ENCODE data around the gene INHBC. TPM values are rescaled to one million over a fixed set of nuclear protein-coding genes. Genes with fewer than 3 reads are reported as not detected.

The INHBC gene
- total RNA-seq, 2 donors from 2014 or later: not detected

DNA sequence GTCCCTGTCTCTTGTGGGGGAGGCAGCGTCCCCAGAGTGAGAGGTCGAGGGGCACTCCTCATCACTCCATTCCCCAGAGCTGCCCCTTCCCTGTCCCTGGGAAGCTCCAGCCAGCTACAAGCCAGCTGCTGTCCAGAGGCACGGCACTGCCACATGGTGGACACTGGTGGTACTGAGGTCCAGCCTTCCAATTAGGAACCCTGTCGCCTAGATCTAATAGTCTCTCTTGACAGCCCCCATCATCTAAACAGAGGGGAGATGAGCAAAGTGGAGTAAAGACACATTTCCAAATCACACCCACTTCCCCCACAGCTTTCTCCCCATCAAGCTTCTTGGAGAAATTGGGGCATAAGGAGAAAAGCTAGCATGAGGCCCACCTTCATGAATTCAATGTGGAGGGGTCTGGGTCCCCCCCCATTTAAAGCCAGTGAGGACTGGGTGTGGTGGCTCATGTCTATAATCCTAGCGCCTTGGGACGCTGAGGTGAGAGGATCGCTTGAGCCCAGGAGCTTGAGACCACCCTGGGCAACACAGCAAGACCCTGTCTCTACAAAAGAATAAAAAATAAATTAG is 18.4 kb downstream of the INHBC start:
- Histone ChIP-seq H3K9ac (ENCODE audit: extremely low read depth, low read length, poor library complexity, severe bottlenecking) (no peak overlapping the region), H3K36me3 (ENCODE audit: control insufficient read depth, insufficient read depth, low read length) (no peaks in the 10 kb centered on the region), H3K4me1 (ENCODE audit: control insufficient read depth, insufficient read depth, low read length) (no peaks in the 10 kb centered on the region), H3K27ac (ENCODE audit: low read depth, low read length) (no peak overlapping the region), H3K4me3 (ENCODE audit: low read length) (no peak overlapping the region), H3K27me3 (ENCODE audit: control insufficient read depth, insufficient read depth, low read length, poor library complexity, severe bottlenecking) (no peaks in the 10 kb centered on the region), H3K9me3 (ENCODE audit: control insufficient read depth, low read length) (no peaks in the 10 kb centered on the region)
- no peaks in the 10 kb centered on the region for H3K36me3 Mint-ChIP-seq (ENCODE audit: low read depth)
- peak; percentile 99 for DNase-seq
- peaks cover 8% of the 10 kb centered on the region for H3K27me3 Mint-ChIP-seq (ENCODE audit: insufficient read depth)
- TF ChIP-seq, protein P1, sequence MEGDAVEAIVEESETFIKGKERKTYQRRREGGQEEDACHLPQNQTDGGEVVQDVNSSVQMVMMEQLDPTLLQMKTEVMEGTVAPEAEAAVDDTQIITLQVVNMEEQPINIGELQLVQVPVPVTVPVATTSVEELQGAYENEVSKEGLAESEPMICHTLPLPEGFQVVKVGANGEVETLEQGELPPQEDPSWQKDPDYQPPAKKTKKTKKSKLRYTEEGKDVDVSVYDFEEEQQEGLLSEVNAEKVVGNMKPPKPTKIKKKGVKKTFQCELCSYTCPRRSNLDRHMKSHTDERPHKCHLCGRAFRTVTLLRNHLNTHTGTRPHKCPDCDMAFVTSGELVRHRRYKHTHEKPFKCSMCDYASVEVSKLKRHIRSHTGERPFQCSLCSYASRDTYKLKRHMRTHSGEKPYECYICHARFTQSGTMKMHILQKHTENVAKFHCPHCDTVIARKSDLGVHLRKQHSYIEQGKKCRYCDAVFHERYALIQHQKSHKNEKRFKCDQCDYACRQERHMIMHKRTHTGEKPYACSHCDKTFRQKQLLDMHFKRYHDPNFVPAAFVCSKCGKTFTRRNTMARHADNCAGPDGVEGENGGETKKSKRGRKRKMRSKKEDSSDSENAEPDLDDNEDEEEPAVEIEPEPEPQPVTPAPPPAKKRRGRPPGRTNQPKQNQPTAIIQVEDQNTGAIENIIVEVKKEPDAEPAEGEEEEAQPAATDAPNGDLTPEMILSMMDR (conservative IDR thresholded peaks at IDR 0.05): peak; percentile 92
- WGBS, 2 experiments (ENCODE audit: insufficient coverage in 1 of 2, insufficient read length in 1 of 2): 20 to 40% methylated on average over 2 to 7 of the region's 7 CpGs
- no peak overlapping the region for H3K27ac Mint-ChIP-seq
- peaks cover 20% of the 10 kb centered on the region for H3K4me1 Mint-ChIP-seq
- H3K9me3 Mint-ChIP-seq: no peaks in the 10 kb centered on the region
- no peak overlapping the region for H3K4me3 Mint-ChIP-seq

DNA sequence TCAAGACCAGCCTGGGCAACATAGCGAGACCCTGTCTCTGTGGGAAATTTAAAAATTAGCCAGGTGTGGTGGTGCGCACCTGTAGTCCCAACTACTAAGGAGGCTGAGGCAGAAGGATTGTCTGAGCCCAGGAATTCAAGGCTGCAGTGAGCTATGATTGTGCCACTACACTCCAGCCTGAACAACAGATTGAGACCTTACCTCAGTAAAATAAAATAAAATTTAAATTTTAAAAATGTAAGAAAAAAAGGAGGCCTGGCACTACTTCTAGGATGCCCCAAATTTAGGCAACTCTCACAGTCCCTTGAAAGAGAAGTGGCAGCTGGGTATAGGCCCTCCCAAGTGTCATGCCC is 19.6 kb downstream of the INHBC start:
- DNase-seq: no peak
- H3K4me3 ChIP-seq (ENCODE audit: low read length): no peak overlapping the region
- peaks cover 24% of the 10 kb centered on the region for H3K4me1 Mint-ChIP-seq
- H3K36me3 Mint-ChIP-seq (ENCODE audit: low read depth): no peaks in the 10 kb centered on the region
- no peaks in the 10 kb centered on the region for H3K9me3 ChIP-seq (ENCODE audit: control insufficient read depth, low read length)
- H3K27me3 Mint-ChIP-seq (ENCODE audit: insufficient read depth): peaks cover 8% of the 10 kb centered on the region
- TF ChIP-seq, protein P1 (conservative IDR thresholded peaks at IDR 0.05): no peak
- no peaks in the 10 kb centered on the region for H3K9me3 Mint-ChIP-seq
- H3K4me3 Mint-ChIP-seq: no peak overlapping the region
- peak overlapping the region; percentile 55 for H3K27ac Mint-ChIP-seq
- H3K27ac ChIP-seq (ENCODE audit: low read depth, low read length): no peak overlapping the region
- no peak overlapping the region for H3K9ac ChIP-seq (ENCODE audit: extremely low read depth, low read length, poor library complexity, severe bottlenecking)
- H3K36me3 ChIP-seq (ENCODE audit: control insufficient read depth, insufficient read depth, low read length): no peaks in the 10 kb centered on the region
- H3K27me3 ChIP-seq (ENCODE audit: control insufficient read depth, insufficient read depth, low read length, poor library complexity, severe bottlenecking): no peaks in the 10 kb centered on the region
- WGBS, 2 experiments (ENCODE audit: insufficient coverage in 1 of 2, insufficient read length in 1 of 2): 86 to 100% methylated on average over 2 of the region's 2 CpGs
- H3K4me1 ChIP-seq (ENCODE audit: control insufficient read depth, insufficient read depth, low read length): no peaks in the 10 kb centered on the region

DNA sequence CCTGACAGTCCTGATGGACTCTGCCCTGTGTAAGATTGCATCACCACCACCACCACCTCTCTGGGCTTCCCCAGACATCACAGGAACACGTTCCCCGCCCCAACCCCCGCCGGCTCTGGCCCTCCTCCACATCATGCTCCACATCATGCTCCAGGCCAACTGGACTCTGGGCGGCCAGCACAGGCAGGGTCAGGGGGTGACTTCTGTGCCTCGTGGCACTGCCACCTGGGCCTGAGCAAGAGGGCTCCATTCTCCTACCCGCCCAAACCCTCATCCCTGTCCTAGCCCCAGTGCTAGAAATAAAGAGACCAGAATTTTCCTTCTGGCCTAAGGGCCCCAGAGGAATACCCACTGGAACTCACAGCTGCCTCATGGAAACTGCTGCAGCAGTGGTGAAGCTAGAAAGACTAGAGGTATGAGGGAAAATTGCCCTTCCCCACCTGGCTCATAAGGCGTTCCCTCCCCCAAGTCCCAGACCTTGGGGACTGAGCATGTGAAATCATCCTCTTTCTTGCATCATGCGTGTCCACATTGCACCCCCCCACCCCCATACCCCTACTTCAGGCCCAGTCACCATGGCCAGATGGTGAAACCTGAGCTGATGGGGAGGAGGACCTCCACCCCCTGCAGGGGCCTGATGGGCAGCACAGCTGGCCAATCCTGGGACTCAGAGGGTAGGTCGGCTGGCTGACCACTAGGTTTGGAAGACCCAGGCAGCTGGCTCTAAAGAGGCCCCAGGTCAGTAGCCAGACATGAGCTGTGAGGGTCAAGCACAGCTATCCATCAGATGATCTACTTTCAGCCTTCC is 20.2 kb downstream of the INHBC start, which contains the start of gene INHBE:
INHBE (plus strand) TSS at position 742 of the 808 bp plus-strand sequence. CDS start 230 bp downstream, outside the sequence.
- H3K4me3 ChIP-seq (ENCODE audit: low read length): no peak within 1 kb of the TSS
- no peaks in the 10 kb centered on the region for H3K27me3 ChIP-seq (ENCODE audit: control insufficient read depth, insufficient read depth, low read length, poor library complexity, severe bottlenecking)
- H3K9me3 Mint-ChIP-seq: no peaks in the 10 kb centered on the region
- peak; percentile 97 for DNase-seq
- no peaks in the 10 kb centered on the region for H3K36me3 Mint-ChIP-seq (ENCODE audit: low read depth)
- peak within 1 kb of the TSS; percentile 35 for H3K4me3 Mint-ChIP-seq
- H3K4me1 ChIP-seq (ENCODE audit: control insufficient read depth, insufficient read depth, low read length): no peaks in the 10 kb centered on the region
- TF ChIP-seq, protein P1 (conservative IDR thresholded peaks at IDR 0.05): no peak
- H3K36me3 ChIP-seq (ENCODE audit: control insufficient read depth, insufficient read depth, low read length): no peaks in the 10 kb centered on the region
- H3K27ac Mint-ChIP-seq: peak within 1 kb of the TSS; percentile 72
- WGBS, 2 experiments (ENCODE audit: insufficient coverage in 1 of 2, insufficient read length in 1 of 2): 63 to 71% methylated on average over 3 to 10 of the region's 10 CpGs
- no peaks in the 10 kb centered on the region for H3K9me3 ChIP-seq (ENCODE audit: control insufficient read depth, low read length)
- H3K9ac ChIP-seq (ENCODE audit: extremely low read depth, low read length, poor library complexity, severe bottlenecking): no peak within 1 kb of the TSS
- H3K27ac ChIP-seq (ENCODE audit: low read depth, low read length): peak within 1 kb of the TSS; percentile 86
- H3K27me3 Mint-ChIP-seq (ENCODE audit: insufficient read depth): peaks cover 8% of the 10 kb centered on the region
- peaks cover 24% of the 10 kb centered on the region for H3K4me1 Mint-ChIP-seq
